ENCODE data around the gene COQ5. TPM values are rescaled to one million over a fixed set of nuclear protein-coding genes. Genes with fewer than 3 reads are reported as not detected.
A peak's percentile ranks its signal among the peaks of the same experiment; 100 is the strongest.

COQ5 gene
- total and polyA plus RNA-seq, 2 experiments from 2014 or later = 32.6 to 42.9 TPM

DNA sequence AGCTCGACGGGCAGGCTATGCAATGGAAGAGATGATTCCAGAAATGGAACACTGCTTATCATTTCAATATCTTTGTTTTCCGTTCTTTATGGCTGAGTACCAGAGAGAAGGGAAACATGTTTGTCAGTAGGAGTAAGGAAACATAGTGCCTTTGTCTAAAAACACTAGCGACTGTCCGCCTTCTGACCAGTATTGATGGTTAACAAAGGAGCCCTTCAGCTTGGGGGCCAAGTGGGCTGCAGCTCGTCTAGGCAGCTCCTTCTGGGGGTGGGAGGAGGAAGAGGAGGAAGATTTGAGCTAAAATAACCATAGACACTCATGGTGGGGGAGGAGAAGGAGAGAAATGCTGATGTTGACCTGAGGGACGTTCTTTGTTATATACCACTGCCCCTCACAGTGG is 15.0 kb downstream of the COQ5 start:
- 86 to 92% methylated on average over 7 of the region's 7 CpGs for WGBS, 2 experiments (ENCODE audit: low coverage in 1 of 2, low lambda C conversion rate in 2 of 2, missing lambda C conversion rate in 2 of 2)
- H3K4me3 ChIP-seq = no peak overlapping the region
- no peaks in the 10 kb centered on the region for H3K9me3 ChIP-seq (ENCODE audit: low read depth)
- TF ChIP-seq EZH2phosphoT487 (IDR thresholded peaks at IDR 0.05; ENCODE audit: insufficient read depth, low read depth) (no peak), EZH2 (IDR thresholded peaks at IDR 0.05; ENCODE audit: insufficient read depth, poor library complexity, severe bottlenecking) (no peak)
- H3K36me3 ChIP-seq (ENCODE audit: low read depth) = peaks cover 6% of the 10 kb centered on the region; the same call in 1 of the 2 replicates
- no peaks in the 10 kb centered on the region for H3K4me1 ChIP-seq (ENCODE audit: insufficient read depth)
- no peaks in the 10 kb centered on the region for H3F3A ChIP-seq (ENCODE audit: insufficient read depth)
- no peak overlapping the region for H3K27ac ChIP-seq
- H2AFZ ChIP-seq = no peak overlapping the region
- no peak overlapping the region for H3K4me2 ChIP-seq (ENCODE audit: unreplicated experiment)
- no peaks in the 10 kb centered on the region for H4K20me1 ChIP-seq (ENCODE audit: insufficient read depth)
- no peaks in the 10 kb centered on the region for H3K9me2 ChIP-seq (ENCODE audit: insufficient read depth)
- H3K9ac ChIP-seq = no peak overlapping the region
- in situ Hi-C loops (cut with MboI) = no loop called here
- no peaks in the 10 kb centered on the region for H3K27me3 ChIP-seq (replicated peaks; ENCODE audit: insufficient read depth)
- H3K79me2 ChIP-seq (ENCODE audit: insufficient read depth) = no peaks in the 10 kb centered on the region
- DNase-seq = no peak

- H3K36me3 ChIP-seq (ENCODE audit: low read depth) = peaks cover 6% of the 10 kb centered on the region; the same call in 1 of the 2 replicates
- H3K9me2 ChIP-seq (ENCODE audit: insufficient read depth) = no peaks in the 10 kb centered on the region
- in situ Hi-C loops (cut with MboI) = no loop called here
- no peak for TF ChIP-seq EZH2 (IDR thresholded peaks at IDR 0.05; ENCODE audit: insufficient read depth, poor library complexity, severe bottlenecking)
- TF ChIP-seq EZH2phosphoT487 (IDR thresholded peaks at IDR 0.05; ENCODE audit: insufficient read depth, low read depth) = no peak
- 80 to 86% methylated on average over 8 of the region's 8 CpGs for WGBS, 2 experiments (ENCODE audit: low coverage in 1 of 2, low lambda C conversion rate in 2 of 2, missing lambda C conversion rate in 2 of 2)
- no peak for DNase-seq
- no peaks in the 10 kb centered on the region for H3K9me3 ChIP-seq (ENCODE audit: low read depth)
- H3K79me2 ChIP-seq (ENCODE audit: insufficient read depth) = no peaks in the 10 kb centered on the region
- H3K27me3 ChIP-seq (replicated peaks; ENCODE audit: insufficient read depth) = no peaks in the 10 kb centered on the region
- H3K4me2 ChIP-seq (ENCODE audit: unreplicated experiment) = no peak overlapping the region
- H3K4me3 ChIP-seq = no peak overlapping the region
- H3K9ac ChIP-seq = no peak overlapping the region
- no peak overlapping the region for H3K27ac ChIP-seq
- H3F3A ChIP-seq (ENCODE audit: insufficient read depth) = 0 out of 2 replicates have a peak, but pooled peaks cover 3% of the 10 kb centered on the region
- no peaks in the 10 kb centered on the region for H4K20me1 ChIP-seq (ENCODE audit: insufficient read depth)
- H2AFZ ChIP-seq = no peak overlapping the region
- H3K4me1 ChIP-seq (ENCODE audit: insufficient read depth) = no peaks in the 10 kb centered on the region
Observed at GRCh38 chr12:120508537-120508936, 20.4 kb downstream of the COQ5 start.

- H3K9ac ChIP-seq = no peak overlapping the region
- H4K20me1 ChIP-seq (ENCODE audit: insufficient read depth) = no peaks in the 10 kb centered on the region
- DNase-seq = no peak
- H3K4me3 ChIP-seq = no peak overlapping the region
- H3K4me1 ChIP-seq (ENCODE audit: insufficient read depth) = no peaks in the 10 kb centered on the region
- 0 out of 2 replicates have a peak, but pooled peaks cover 3% of the 10 kb centered on the region for H3K36me3 ChIP-seq (ENCODE audit: low read depth)
- no peaks in the 10 kb centered on the region for H3K9me2 ChIP-seq (ENCODE audit: insufficient read depth)
- H3K79me2 ChIP-seq (ENCODE audit: insufficient read depth) = no peaks in the 10 kb centered on the region
- no peak overlapping the region for H2AFZ ChIP-seq
- no peaks in the 10 kb centered on the region for H3K9me3 ChIP-seq (ENCODE audit: low read depth)
- in situ Hi-C loops (cut with MboI) = no loop called here
- WGBS, 2 experiments (ENCODE audit: low coverage in 1 of 2, low lambda C conversion rate in 2 of 2, missing lambda C conversion rate in 2 of 2) = 76 to 80% methylated on average over 4 of the region's 4 CpGs
- no peaks in the 10 kb centered on the region for H3K27me3 ChIP-seq (replicated peaks; ENCODE audit: insufficient read depth)
- peaks cover 18% of the 10 kb centered on the region for H3F3A ChIP-seq (ENCODE audit: insufficient read depth)
- TF ChIP-seq EZH2 (IDR thresholded peaks at IDR 0.05; ENCODE audit: insufficient read depth, poor library complexity, severe bottlenecking) (no peak), EZH2phosphoT487 (IDR thresholded peaks at IDR 0.05; ENCODE audit: insufficient read depth, low read depth) (no peak)
- no peak overlapping the region for H3K27ac ChIP-seq
- no peak overlapping the region for H3K4me2 ChIP-seq (ENCODE audit: unreplicated experiment)
Observed at GRCh38 chr12:120504587-120504986, 24.4 kb downstream of the COQ5 start.

DNA sequence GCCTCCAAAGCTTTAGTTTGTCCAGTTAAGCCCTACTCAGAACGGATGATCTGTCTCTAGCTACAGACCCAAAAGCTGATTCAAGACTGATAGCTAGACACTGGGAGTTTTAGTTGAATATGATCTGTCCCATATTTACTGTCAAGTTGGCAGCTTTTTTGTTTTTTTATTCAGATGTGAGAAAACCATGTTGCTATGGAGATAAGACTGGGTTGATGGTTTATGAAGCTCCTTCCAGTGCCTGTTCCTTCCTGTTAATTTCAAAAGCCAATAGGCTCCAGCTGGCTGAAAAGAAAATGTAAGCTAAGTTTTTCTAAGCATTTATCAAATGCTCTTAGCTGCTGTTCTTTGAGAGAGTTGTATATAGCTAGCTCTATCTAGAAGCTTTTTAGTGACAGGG is 28.4 kb downstream of the COQ5 start:
- H3K4me2 ChIP-seq (ENCODE audit: unreplicated experiment) = no peak overlapping the region
- 38 to 47% methylated on average over 1 of the region's 1 CpG for WGBS, 2 experiments (ENCODE audit: low coverage in 1 of 2, low lambda C conversion rate in 2 of 2, missing lambda C conversion rate in 2 of 2)
- H3K27me3 ChIP-seq (replicated peaks; ENCODE audit: insufficient read depth) = no peaks in the 10 kb centered on the region
- no peak overlapping the region for H3K27ac ChIP-seq
- no peaks in the 10 kb centered on the region for H3K9me2 ChIP-seq (ENCODE audit: insufficient read depth)
- peaks cover 15% of the 10 kb centered on the region for H4K20me1 ChIP-seq (ENCODE audit: insufficient read depth)
- TF ChIP-seq EZH2 (IDR thresholded peaks at IDR 0.05; ENCODE audit: insufficient read depth, poor library complexity, severe bottlenecking) = no peak
- peaks cover 12% of the 10 kb centered on the region for H3K4me1 ChIP-seq (ENCODE audit: insufficient read depth)
- in situ Hi-C loops (cut with MboI) = no loop called here
- no peak overlapping the region for H3K4me3 ChIP-seq
- peaks cover 14% of the 10 kb centered on the region for H3K36me3 ChIP-seq (ENCODE audit: low read depth)
- H2AFZ ChIP-seq = no peak overlapping the region
- no peaks in the 10 kb centered on the region for H3K9me3 ChIP-seq (ENCODE audit: low read depth)
- no peak overlapping the region for H3K9ac ChIP-seq
- DNase-seq = peak; percentile 33
- H3K79me2 ChIP-seq (ENCODE audit: insufficient read depth) = peaks cover 31% of the 10 kb centered on the region
- peaks cover 45% of the 10 kb centered on the region for H3F3A ChIP-seq (ENCODE audit: insufficient read depth)

All from GM23248 (cell line).